Neutrophil (primary cell): ENCODE measurements around the gene ZNF304.

Experiments
- H3K27ac ChIP-seq: fragments of 200-600 bp; sonication (generic); 2 replicates; pipeline ENCODE4 v1.5.1; 2016; ENCODE audit warnings: mild to moderate bottlenecking, moderate library complexity
- H3K27me3 ChIP-seq: fragments of 200-600 bp; sonication (generic); 2 replicates; pipeline ENCODE4 v1.6.0; 2016; ENCODE audit warnings: mild to moderate bottlenecking
- H3K36me3 ChIP-seq: fragments of 200-600 bp; sonication (generic); 2 replicates; pipeline ENCODE4 v1.5.1; 2017
- H3K4me1 ChIP-seq, 2 experiments: fragments of 200-600 bp in 1 of 2; sonication (generic) in 1 of 2; 1 replicate in 1 of 2; 2 replicates in 1 of 2; pipeline versions ENCODE4 v1.5.1 to v1.6.1; 2013 to 2016; ENCODE audit warnings: low read depth in 1 of 2, low read length in 1 of 2, mild to moderate bottlenecking in 1 of 2, moderate library complexity in 1 of 2; ENCODE audit not compliant: control insufficient read depth in 1 of 2, insufficient read depth in 1 of 2
- H3K4me3 ChIP-seq, 2 experiments: fragments of 200-600 bp in 1 of 2; sonication (generic) in 1 of 2; 1 replicate in 1 of 2; 2 replicates in 1 of 2; pipeline ENCODE4 v1.5.1; 2013 to 2016; ENCODE audit warnings: low read depth in 1 of 2, low read length in 1 of 2, mild to moderate bottlenecking in 1 of 2, moderate library complexity in 1 of 2
- H3K9me3 ChIP-seq: fragments of 200-600 bp; sonication (generic); 2 replicates; pipeline ENCODE4 v1.5.1; 2016
- TF ChIP-seq, protein P1 (sequence below): fragments of 200-600 bp; sonication (generic); IDR thresholded peaks from 2 replicates; pipeline ENCODE4 v1.5.1; 2016; ENCODE audit warnings: antibody characterized with exemption

The ZNF304 gene

DNA sequence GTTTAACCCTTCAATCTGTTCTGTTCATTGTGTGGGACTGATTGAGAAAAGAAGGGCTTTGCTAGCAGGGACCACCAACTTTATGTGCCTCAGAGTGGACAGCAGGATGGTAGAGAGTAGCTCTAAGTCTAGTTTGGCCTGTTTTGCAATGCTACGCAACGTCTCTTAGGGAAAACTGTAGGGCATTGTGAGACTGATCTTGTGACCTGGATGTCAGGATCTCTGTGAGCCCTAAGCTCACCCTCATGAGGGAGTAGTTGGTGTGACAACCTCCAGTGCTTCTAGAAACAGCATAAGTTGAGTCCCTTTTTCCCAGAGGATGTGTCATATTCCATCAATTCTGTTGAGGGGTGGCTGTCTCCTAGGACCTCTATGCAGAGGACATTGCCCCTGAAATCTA lies 40.3 kb upstream of the ZNF304 start:
- no peak overlapping the region for H3K4me3 ChIP-seq
- TF ChIP-seq, protein P1, sequence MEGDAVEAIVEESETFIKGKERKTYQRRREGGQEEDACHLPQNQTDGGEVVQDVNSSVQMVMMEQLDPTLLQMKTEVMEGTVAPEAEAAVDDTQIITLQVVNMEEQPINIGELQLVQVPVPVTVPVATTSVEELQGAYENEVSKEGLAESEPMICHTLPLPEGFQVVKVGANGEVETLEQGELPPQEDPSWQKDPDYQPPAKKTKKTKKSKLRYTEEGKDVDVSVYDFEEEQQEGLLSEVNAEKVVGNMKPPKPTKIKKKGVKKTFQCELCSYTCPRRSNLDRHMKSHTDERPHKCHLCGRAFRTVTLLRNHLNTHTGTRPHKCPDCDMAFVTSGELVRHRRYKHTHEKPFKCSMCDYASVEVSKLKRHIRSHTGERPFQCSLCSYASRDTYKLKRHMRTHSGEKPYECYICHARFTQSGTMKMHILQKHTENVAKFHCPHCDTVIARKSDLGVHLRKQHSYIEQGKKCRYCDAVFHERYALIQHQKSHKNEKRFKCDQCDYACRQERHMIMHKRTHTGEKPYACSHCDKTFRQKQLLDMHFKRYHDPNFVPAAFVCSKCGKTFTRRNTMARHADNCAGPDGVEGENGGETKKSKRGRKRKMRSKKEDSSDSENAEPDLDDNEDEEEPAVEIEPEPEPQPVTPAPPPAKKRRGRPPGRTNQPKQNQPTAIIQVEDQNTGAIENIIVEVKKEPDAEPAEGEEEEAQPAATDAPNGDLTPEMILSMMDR = no peak

DNA sequence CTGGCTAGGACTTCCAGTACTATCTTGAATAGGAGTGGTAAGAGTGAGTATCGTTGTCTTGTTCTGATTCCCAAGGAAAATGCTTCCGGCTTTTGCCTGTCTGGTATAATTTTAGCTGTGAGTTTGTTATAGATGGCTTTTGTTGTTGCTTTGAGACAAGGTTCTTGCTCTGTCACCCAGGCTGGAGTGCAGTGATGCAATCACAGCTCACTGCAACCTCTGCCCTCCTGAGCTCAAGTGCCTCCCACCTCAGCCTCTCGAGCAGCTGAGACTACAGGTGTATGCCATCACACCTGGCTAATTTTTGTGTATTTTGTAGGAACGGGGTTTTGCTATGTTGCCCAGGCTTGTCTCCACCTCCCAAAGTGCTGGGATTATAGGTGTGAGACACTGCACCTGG lies 36.9 kb upstream of the ZNF304 start:
- H3K27me3 ChIP-seq = peaks cover 56% of the 10 kb centered on the region
- no peak overlapping the region for H3K4me3 ChIP-seq
- peaks cover 9% of the 10 kb centered on the region for H3K9me3 ChIP-seq
- H3K36me3 ChIP-seq = no peaks in the 10 kb centered on the region
- H3K27ac ChIP-seq = no peak overlapping the region
- H3K4me1 ChIP-seq = no peaks in the 10 kb centered on the region
- TF ChIP-seq, protein P1 = no peak

More for the DNA sequence above, 40.3 kb upstream of the ZNF304 start:
- no peaks in the 10 kb centered on the region for H3K36me3 ChIP-seq
- H3K27me3 ChIP-seq = peaks cover 24% of the 10 kb centered on the region
- no peaks in the 10 kb centered on the region for H3K4me1 ChIP-seq
- no peak overlapping the region for H3K27ac ChIP-seq
- H3K9me3 ChIP-seq = no peaks in the 10 kb centered on the region

DNA sequence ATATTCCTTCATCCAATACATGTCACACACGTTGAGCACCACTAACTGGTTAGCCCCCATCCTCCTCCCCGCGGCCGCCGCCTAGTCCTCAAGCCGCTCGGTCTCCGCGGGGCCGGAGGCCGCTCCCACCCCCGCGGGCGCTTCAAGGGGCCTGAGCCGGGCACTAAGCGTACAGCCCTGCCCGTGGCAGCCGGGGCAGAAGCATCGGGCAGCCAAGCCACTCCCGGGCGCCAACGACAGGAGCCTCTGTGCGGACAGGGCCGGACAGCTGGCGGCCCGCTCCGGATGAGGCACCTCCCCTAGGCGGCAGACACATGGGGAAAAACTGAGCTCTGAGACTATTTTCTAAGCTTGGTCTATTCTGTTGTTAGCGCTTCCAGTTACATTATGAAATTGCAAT lies 33.6 kb upstream of the ZNF304 start:
- Histone ChIP-seq H3K4me1 (peaks cover 15 to 21% of the 10 kb centered on the region in 2 experiments), H3K36me3 (no peaks in the 10 kb centered on the region), H3K27me3 (peaks cover 56% of the 10 kb centered on the region), H3K9me3 (peaks cover 9% of the 10 kb centered on the region), H3K4me3 (no peak overlapping the region), H3K27ac (no peak overlapping the region)
- TF ChIP-seq, protein P1 = no peak

DNA sequence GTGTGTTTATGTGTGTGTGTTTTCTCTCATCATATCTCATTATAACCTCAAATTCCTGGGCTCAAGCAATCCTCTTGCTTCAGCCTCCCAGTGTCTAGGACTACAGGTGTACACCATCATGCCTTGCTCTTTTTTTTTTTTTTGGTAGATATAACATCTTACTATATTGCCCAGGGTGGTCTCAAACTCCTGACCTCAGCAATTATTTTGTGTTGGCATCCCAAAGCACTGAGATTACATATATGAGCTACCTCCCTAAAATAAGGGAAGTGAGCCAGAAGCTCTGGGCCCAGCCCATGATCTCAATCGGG lies 31.2 kb upstream of the ZNF304 start:
- Histone ChIP-seq H3K4me3 (peak overlapping the region; percentile 77 to 81), H3K9me3 (peaks cover 9% of the 10 kb centered on the region), H3K27me3 (peaks cover 42% of the 10 kb centered on the region), H3K36me3 (peaks cover 10% of the 10 kb centered on the region), H3K27ac (peak overlapping the region; percentile 81), H3K4me1 (peaks cover 15 to 21% of the 10 kb centered on the region in 2 experiments)
- TF ChIP-seq, protein P1 = no peak

DNA sequence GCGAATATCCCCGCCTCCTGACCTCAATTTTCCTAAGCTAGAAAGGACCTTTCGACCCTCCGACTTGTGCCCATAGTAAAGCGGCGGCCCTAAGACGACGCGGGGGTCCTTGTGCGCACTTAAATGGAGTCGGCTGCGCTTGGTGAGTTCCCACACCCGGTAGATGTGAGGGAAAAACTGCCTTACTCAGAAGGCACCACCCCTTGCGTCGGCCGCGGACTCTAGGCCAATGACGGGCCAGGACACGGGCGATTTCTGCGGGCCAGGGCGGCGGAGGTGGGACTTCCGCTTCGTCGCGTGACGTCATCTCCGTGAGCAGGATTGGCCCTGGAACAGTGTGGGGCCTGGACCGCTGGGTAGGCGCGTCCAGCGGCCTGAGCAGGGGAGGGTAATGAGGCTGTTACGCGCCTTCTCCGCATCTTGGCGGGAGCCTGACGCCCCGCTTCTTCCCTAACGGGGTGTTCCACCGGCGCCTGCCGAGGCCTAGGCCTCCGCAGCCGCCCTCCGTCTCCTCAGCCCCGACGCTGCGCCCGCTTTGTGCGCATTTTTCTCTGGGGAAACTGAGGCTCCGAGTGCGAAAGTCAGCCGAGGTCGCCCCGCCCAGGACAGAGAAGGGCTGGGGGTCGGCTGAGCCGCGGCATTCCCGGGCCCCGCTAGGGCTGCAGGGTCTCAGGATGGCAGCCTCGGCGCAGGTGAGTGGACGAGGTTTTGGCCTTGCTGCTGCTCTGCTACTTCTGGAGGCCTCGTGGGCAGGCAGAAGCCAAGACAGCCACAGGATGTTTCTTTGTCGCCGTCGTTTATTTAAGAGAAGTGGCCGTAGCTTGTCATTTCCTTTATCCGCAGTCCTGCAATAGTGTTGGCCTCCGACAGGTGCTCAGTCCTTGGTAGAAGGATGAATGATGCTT lies 30.6 kb upstream of the ZNF304 start, which contains the start of gene ZNF543:
Gene ZNF543, plus strand, starts transcription at position 293 of the 905 bp plus-strand sequence. Its CDS starts 382 bp downstream, at position 675.
- Histone ChIP-seq H3K27ac (peak within 1 kb of the TSS; percentile 81), H3K4me1 (peaks cover 15 to 21% of the 10 kb centered on the region in 2 experiments), H3K9me3 (peaks cover 9% of the 10 kb centered on the region), H3K36me3 (peaks cover 17% of the 10 kb centered on the region), H3K4me3 (peak within 1 kb of the TSS; percentile 77 to 81), H3K27me3 (peaks cover 36% of the 10 kb centered on the region)
- TF ChIP-seq, protein P1 = no peak
